ENCODE data around the gene ACOX3. TPM values are rescaled to one million over a fixed set of nuclear protein-coding genes. Genes with fewer than 3 reads are reported as not detected.
"Not testable (repeated sequence)": the region's sequence is repeated elsewhere in the genome, so short reads cannot be mapped to it uniquely, and the experiment has no call there.

Gene ACOX3
- total and polyA plus RNA-seq, 9 donors = 10.1 to 32.4 (median 21.3) TPM

DNA sequence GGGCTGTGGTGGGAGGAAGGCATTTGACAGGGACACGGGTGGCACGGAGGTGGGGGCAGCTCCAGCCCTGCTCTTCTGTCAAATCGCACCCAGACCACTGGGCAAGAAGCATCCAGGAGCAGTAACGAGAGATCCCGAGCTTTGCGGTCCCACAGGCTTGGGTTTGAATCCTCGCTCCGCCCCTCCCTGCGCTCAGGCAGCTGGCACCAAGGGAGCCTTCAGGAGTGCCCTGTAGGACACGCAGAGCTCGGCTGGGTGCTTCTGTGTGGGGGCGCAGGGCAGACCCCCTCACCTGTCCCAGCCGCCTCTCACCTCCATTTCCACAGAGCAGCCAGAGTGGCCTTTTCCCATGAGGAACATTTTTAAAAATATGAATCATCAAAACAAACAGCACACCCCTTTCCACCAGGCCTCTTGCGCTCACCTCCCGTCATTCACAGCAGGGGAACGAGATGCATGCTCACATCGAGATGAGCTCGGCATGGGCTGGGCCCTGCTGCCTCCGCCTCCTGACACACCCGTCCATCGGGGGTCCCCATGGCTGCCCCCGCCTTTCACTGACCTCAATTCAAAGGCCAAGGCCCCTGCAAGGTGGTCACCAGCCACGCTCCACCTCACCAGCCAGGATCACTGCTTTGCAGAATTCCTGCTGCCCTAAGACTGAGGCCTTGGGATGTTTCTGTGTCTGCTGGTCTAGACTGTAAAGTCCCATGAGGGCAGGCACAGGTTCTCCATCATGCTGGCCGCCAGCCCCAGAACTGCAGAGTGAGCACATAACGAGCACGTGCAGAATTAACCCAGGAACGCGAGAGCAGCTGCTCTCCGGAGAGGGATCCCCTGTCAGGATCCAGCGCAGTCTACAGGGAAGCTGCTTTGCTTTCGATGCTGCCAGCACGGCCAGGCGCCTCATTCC is 52.7 kb downstream of the ACOX3 start:
- intact Hi-C loops (cut with DNase I) = no loop called here
- Histone ChIP-seq H3K9me3 (no peaks in the 10 kb centered on the region), H3K27me3 (no peaks in the 10 kb centered on the region), H3K4me3 (no peak overlapping the region), H3K4me1 (ENCODE audit: insufficient read depth) (peaks cover 24% of the 10 kb centered on the region), H3K36me3 (no peaks in the 10 kb centered on the region), H3K27ac (no peak overlapping the region)
- TF ChIP-seq POLR2A (IDR thresholded peaks at IDR 0.05) = no peak
- TF ChIP-seq, protein P1, sequence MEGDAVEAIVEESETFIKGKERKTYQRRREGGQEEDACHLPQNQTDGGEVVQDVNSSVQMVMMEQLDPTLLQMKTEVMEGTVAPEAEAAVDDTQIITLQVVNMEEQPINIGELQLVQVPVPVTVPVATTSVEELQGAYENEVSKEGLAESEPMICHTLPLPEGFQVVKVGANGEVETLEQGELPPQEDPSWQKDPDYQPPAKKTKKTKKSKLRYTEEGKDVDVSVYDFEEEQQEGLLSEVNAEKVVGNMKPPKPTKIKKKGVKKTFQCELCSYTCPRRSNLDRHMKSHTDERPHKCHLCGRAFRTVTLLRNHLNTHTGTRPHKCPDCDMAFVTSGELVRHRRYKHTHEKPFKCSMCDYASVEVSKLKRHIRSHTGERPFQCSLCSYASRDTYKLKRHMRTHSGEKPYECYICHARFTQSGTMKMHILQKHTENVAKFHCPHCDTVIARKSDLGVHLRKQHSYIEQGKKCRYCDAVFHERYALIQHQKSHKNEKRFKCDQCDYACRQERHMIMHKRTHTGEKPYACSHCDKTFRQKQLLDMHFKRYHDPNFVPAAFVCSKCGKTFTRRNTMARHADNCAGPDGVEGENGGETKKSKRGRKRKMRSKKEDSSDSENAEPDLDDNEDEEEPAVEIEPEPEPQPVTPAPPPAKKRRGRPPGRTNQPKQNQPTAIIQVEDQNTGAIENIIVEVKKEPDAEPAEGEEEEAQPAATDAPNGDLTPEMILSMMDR (IDR thresholded peaks at IDR 0.05) = no peak
- no peak for TF ChIP-seq EP300 (IDR thresholded peaks at IDR 0.05)
- DNase-seq = no peak
- WGBS, 3 donors = 90 to 95% (median 91%) methylated on average over 33 of the region's 33 CpGs

DNA sequence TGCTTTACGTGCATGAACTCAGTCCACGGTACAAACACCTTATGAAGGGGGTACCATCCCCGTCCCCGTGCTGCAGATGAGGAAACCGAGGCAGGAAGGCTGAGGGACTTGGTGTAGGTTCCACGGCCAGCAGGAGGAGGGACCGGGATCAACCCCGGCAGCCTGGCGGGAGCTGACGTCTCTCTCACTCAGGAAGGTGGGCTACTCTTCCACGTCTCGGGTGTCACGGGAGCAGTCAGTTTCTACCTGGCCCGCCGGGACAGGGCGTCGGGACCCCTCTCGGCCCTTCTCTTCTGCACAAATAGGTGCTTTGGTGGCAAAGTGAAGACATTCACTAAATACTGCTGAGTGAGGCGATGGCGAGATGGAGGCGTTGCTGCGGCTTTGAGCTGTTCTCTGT is 53.3 kb downstream of the ACOX3 start:
- TF ChIP-seq EP300 (IDR thresholded peaks at IDR 0.05) = no peak
- Histone ChIP-seq H3K9me3 (no peaks in the 10 kb centered on the region), H3K36me3 (no peaks in the 10 kb centered on the region), H3K4me3 (no peak overlapping the region), H3K4me1 (ENCODE audit: insufficient read depth) (peaks cover 20% of the 10 kb centered on the region), H3K27me3 (no peaks in the 10 kb centered on the region), H3K27ac (no peak overlapping the region)
- WGBS, 3 donors = 94 to 97% (median 95%) methylated on average over 22 of the region's 22 CpGs
- DNase-seq = no peak
- intact Hi-C loops (cut with DNase I) = no loop called here

- WGBS, 3 donors = 94% methylated on average over 24 of the region's 24 CpGs
- intact Hi-C loops (cut with DNase I) = no loop called here
- no peak for DNase-seq
- Histone ChIP-seq H3K27ac (no peak overlapping the region), H3K36me3 (no peaks in the 10 kb centered on the region), H3K9me3 (no peaks in the 10 kb centered on the region), H3K4me3 (no peak overlapping the region), H3K27me3 (no peaks in the 10 kb centered on the region), H3K4me1 (ENCODE audit: insufficient read depth) (peaks cover 18% of the 10 kb centered on the region)
- no peak for TF ChIP-seq POLR2A (IDR thresholded peaks at IDR 0.05)
- TF ChIP-seq EP300 (IDR thresholded peaks at IDR 0.05) = no peak
- TF ChIP-seq, protein P1 (IDR thresholded peaks at IDR 0.05) = no peak
Observed at GRCh38 chr4:8386731-8387130, 53.8 kb downstream of the ACOX3 start.

DNA sequence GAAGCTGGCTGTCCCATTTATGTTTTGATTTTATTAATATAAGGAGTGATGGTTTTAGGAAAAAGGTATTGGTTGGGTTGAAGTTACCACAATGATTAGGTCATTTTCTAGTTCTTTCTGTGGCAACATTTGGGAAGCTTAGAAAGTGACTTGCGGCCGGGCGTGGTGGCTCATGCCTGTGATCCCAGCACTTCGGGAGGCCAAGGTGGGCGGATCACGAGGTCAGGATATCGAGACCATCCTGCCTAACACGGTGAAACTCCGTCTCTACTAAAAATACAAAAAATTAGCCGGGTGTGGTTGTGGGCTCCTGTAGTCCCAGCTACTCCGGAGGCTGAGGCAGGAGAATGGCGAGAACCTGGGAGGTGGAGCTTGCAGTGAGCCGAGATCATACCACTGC is 54.4 kb downstream of the ACOX3 start:
- 93 to 95% (median 93%) methylated on average over 13 of the region's 13 CpGs for WGBS, 3 donors
- H3K36me3 ChIP-seq; H3K27ac ChIP-seq; intact Hi-C loops (cut with DNase I); H3K9me3 ChIP-seq; H3K27me3 ChIP-seq; DNase-seq; H3K4me3 ChIP-seq: not testable (repeated sequence)
- peaks cover 16% of the 10 kb centered on the region for H3K4me1 ChIP-seq (ENCODE audit: insufficient read depth)

DNA sequence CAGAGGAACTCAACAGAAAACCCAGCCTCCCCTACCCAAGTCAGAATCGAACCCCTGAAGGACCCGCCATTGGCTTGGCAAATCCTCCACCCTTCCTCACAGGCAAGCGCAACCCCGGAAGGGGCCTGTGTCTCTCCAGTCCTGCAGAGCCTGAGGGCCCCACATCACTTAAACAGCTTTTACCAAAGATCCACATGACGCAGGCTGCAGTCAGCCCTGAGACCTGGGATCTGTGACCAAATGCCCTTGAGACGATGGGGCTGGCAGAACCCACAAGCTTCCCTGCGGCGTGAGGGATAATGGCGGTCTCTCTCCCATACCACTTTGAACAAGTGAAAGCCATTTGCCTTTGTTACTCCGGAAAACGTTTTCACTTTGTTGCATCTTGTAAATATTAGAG is 54.9 kb downstream of the ACOX3 start:
- no peak for DNase-seq
- H3K4me3 ChIP-seq = no peak overlapping the region
- no peak overlapping the region for H3K27ac ChIP-seq
- H3K9me3 ChIP-seq = no peaks in the 10 kb centered on the region
- intact Hi-C loops (cut with DNase I) = no loop called here
- no peaks in the 10 kb centered on the region for H3K27me3 ChIP-seq
- peaks cover 15% of the 10 kb centered on the region for H3K4me1 ChIP-seq (ENCODE audit: insufficient read depth)
- H3K36me3 ChIP-seq = no peaks in the 10 kb centered on the region
- TF ChIP-seq EP300 (IDR thresholded peaks at IDR 0.05) (no peak), POLR2A (IDR thresholded peaks at IDR 0.05) (no peak)
- TF ChIP-seq, protein P1 (IDR thresholded peaks at IDR 0.05) = no peak
- WGBS, 3 donors = 85 to 92% (median 90%) methylated on average over 11 of the region's 11 CpGs
